H1 (cell line): ENCODE results near the gene TMEM209. TPM values are rescaled to one million over a fixed set of nuclear protein-coding genes. Genes with fewer than 3 reads are reported as not detected.

Experiments
- CTCF ChIA-PET: fragments of 300-600 bp; sonication (Branson Sonifier 250); formaldehyde crosslinking; loops from one replicate; lab custom pipeline; 2021; ENCODE audit not compliant: partially characterized antibody; lab: Charles Lee
- POLR2A ChIA-PET: fragments of 300-600 bp; sonication (Branson Sonifier 250); formaldehyde crosslinking; loops from one replicate; lab custom pipeline; 2021; ENCODE audit warnings: inconsistent platforms; ENCODE audit not compliant: partially characterized antibody; lab: Charles Lee
- DNase-seq, 2 experiments: peaks; one replicate each; pipeline versions ENCODE4 v3.0.0 to v3.0.0-alpha.2; 2010 to 2022; ENCODE audit warnings: low spot score in 2 of 2, low read depth in 1 of 2, mixed read lengths in 1 of 2
- FAIRE-seq: peaks from 2 replicates; lab custom pipeline; 2011; peaks lifted over from hg19 to GRCh38; lab: Jason Lieb, UNC
- H2AFZ ChIP-seq: 2 replicates; pipeline ENCODE4 v1.8.1; 2012; ENCODE audit warnings: low read length, inconsistent platforms
- H2AK5ac ChIP-seq: 2 replicates; pipeline ENCODE4 v1.6.1; 2013; ENCODE audit warnings: low read depth, low read length
- H2BK120ac ChIP-seq: replicated peaks from 2 replicates; pipeline ENCODE3; 2013; ENCODE audit warnings: low read depth, low read length, inconsistent platforms
- H2BK12ac ChIP-seq: 2 replicates; pipeline ENCODE4 v1.6.1; 2013; ENCODE audit warnings: low read depth, low read length
- H2BK15ac ChIP-seq: 2 replicates; pipeline ENCODE4 v1.6.1; 2013; ENCODE audit warnings: low read length
- H2BK20ac ChIP-seq: 2 replicates; pipeline ENCODE4 v1.6.1; 2013; ENCODE audit warnings: low read length
- H2BK5ac ChIP-seq: 2 replicates; pipeline ENCODE4 v1.6.1; 2013; ENCODE audit warnings: low read depth, low read length
- H3K14ac ChIP-seq: 2 replicates; pipeline ENCODE4 v1.6.1; 2013; ENCODE audit warnings: inconsistent platforms; ENCODE audit not compliant: insufficient read length
- H3K18ac ChIP-seq: 2 replicates; pipeline ENCODE4 v1.6.1; 2013; ENCODE audit warnings: low read length; ENCODE audit errors: extremely low read depth
- H3K23ac ChIP-seq: 2 replicates; pipeline ENCODE4 v1.6.1; 2013; ENCODE audit warnings: inconsistent platforms; ENCODE audit not compliant: insufficient read length
- H3K23me2 ChIP-seq: 2 replicates; pipeline ENCODE4 v1.6.1; 2013; ENCODE audit warnings: low read depth, low read length
- H3K27ac ChIP-seq: 2 replicates; pipeline ENCODE4 v1.6.1; 2011; ENCODE audit warnings: low read depth, low read length, inconsistent platforms
- H3K27me3 ChIP-seq, 4 experiments: replicated peaks in 1 of 4; 1 replicate in 1 of 4; 2 replicates in 3 of 4; pipeline versions ENCODE4 v1.6.1 to v1.8.1; 2011 to 2013; ENCODE audit warnings: low read length in 3 of 4, mild to moderate bottlenecking in 3 of 4, inconsistent platforms in 2 of 4, mixed read lengths in 2 of 4, moderate library complexity in 1 of 4; ENCODE audit not compliant: control insufficient read depth in 3 of 4, insufficient read depth in 3 of 4; ENCODE audit errors: extremely low read depth in 1 of 4
- H3K36me3 ChIP-seq, 4 experiments: 2 replicates each; pipeline versions ENCODE4 v1.6.1 to v1.8.1; 2011 to 2013; ENCODE audit warnings: mild to moderate bottlenecking in 4 of 4, low read length in 3 of 4, moderate library complexity in 2 of 4, control low read depth in 1 of 4, inconsistent platforms in 1 of 4; ENCODE audit not compliant: insufficient read depth in 4 of 4, control insufficient read depth in 2 of 4
- H3K4ac ChIP-seq: replicated peaks from 2 replicates; pipeline ENCODE3; 2013; ENCODE audit warnings: low read length, low read depth, mixed read lengths, inconsistent platforms; ENCODE audit not compliant: insufficient read length
- H3K4me1 ChIP-seq, 4 experiments: replicated peaks in 1 of 4; 1 replicate in 1 of 4; 2 replicates in 3 of 4; pipeline versions ENCODE4 v1.6.1 to v1.8.1; 2011 to 2013; ENCODE audit warnings: low read length in 3 of 4, inconsistent platforms in 2 of 4, mixed read lengths in 1 of 4; ENCODE audit not compliant: insufficient read depth in 4 of 4, control insufficient read depth in 3 of 4
- H3K4me2 ChIP-seq, 2 experiments: 2 replicates each; pipeline versions ENCODE4 v1.6.1 to v1.8.1; 2011 to 2013; ENCODE audit warnings: low read depth in 2 of 2, low read length in 2 of 2, control low read depth in 1 of 2, inconsistent platforms in 1 of 2, mild to moderate bottlenecking in 1 of 2; ENCODE audit not compliant: insufficient read depth in 1 of 2
- H3K4me3 ChIP-seq, 4 experiments: fragments of 200-600, 300-600 bp in 1 of 4; sonication (generic), shearing (Covaris generic), sonication (Bioruptor Twin) in 1 of 4; 2 replicates each; pipeline versions ENCODE4 v1.5.1 to v1.8.1; 2011 to 2016; ENCODE audit warnings: low read length in 4 of 4, low read depth in 3 of 4, control low read depth in 2 of 4, inconsistent platforms in 2 of 4, mild to moderate bottlenecking in 2 of 4, mixed read lengths in 1 of 4, moderate library complexity in 1 of 4; ENCODE audit not compliant: insufficient read depth in 2 of 4; ENCODE audit errors: extremely low read depth in 1 of 4
- H3K56ac ChIP-seq: replicated peaks from 2 replicates; pipeline ENCODE3; 2013; ENCODE audit warnings: low read depth, mild to moderate bottlenecking, mixed read lengths, low read length, inconsistent platforms; ENCODE audit not compliant: insufficient read length
- H3K79me1 ChIP-seq: 2 replicates; pipeline ENCODE4 v1.6.1; 2013; ENCODE audit warnings: low read depth, low read length, control low read depth
- H3K79me2 ChIP-seq, 2 experiments: 2 replicates each; pipeline versions ENCODE4 v1.6.1 to v1.8.1; 2012 to 2013; ENCODE audit warnings: low read length in 2 of 2, mild to moderate bottlenecking in 2 of 2, inconsistent platforms in 1 of 2; ENCODE audit not compliant: insufficient read depth in 2 of 2, control insufficient read depth in 1 of 2
- H3K9ac ChIP-seq, 4 experiments: replicated peaks in 1 of 4; 1 replicate in 1 of 4; 2 replicates in 3 of 4; pipeline versions ENCODE4 v1.6.1 to v1.8.1; 2011 to 2013; ENCODE audit warnings: low read depth in 3 of 4, low read length in 3 of 4, control low read depth in 2 of 4, mild to moderate bottlenecking in 2 of 4, moderate library complexity in 2 of 4, inconsistent platforms in 1 of 4; ENCODE audit errors: extremely low read depth in 1 of 4
- H3K9me3 ChIP-seq, 2 experiments: 2 replicates each; pipeline versions ENCODE4 v1.6.1 to v1.8.1; 2012 to 2013; ENCODE audit warnings: mild to moderate bottlenecking in 2 of 2, moderate library complexity in 2 of 2, control low read depth in 1 of 2, inconsistent platforms in 1 of 2, low read depth in 1 of 2, low read length in 1 of 2, mixed read lengths in 1 of 2; ENCODE audit not compliant: insufficient read depth in 2 of 2
- H4K20me1 ChIP-seq, 2 experiments: replicated peaks in 1 of 2; 2 replicates each; pipeline versions ENCODE3 to v1.8.1; 2011 to 2013; ENCODE audit warnings: inconsistent platforms in 2 of 2, low read length in 2 of 2, mild to moderate bottlenecking in 1 of 2; ENCODE audit not compliant: insufficient read depth in 2 of 2, control insufficient read depth in 1 of 2
- H4K5ac ChIP-seq: 2 replicates; pipeline ENCODE4 v1.6.1; 2013; ENCODE audit warnings: low read length, low read depth, mixed read lengths, inconsistent platforms; ENCODE audit not compliant: insufficient read length
- H4K8ac ChIP-seq: 2 replicates; pipeline ENCODE4 v1.8.0; 2013; ENCODE audit warnings: mild to moderate bottlenecking, moderate library complexity, low read length, inconsistent platforms; ENCODE audit not compliant: insufficient read depth; ENCODE audit errors: extremely low read depth
- H4K91ac ChIP-seq: replicated peaks from 2 replicates; pipeline ENCODE3; 2013; ENCODE audit warnings: low read length, mixed read lengths, inconsistent platforms; ENCODE audit not compliant: insufficient read length
- ASH2L ChIP-seq: fragments of 200-600, 300-600 bp; sonication (generic); IDR thresholded peaks from one replicate; pipeline ENCODE4 v1.7.1; 2017; ENCODE audit warnings: low read length
- BCL11A ChIP-seq, 2 experiments: IDR thresholded peaks; one replicate each; pipeline ENCODE4 v1.6.1; 2011; ENCODE audit warnings: low read depth in 2 of 2, low read length in 2 of 2, mild to moderate bottlenecking in 2 of 2
- CBX5 ChIP-seq: fragments of 300-800, 300-1000 bp; sonication (generic); IDR thresholded peaks from 2 replicates; pipeline ENCODE4 v1.7.1; 2016; ENCODE audit warnings: antibody characterized with exemption, low read length, low read depth
- CEBPB ChIP-seq: IDR thresholded peaks from 2 replicates; pipeline ENCODE4 v1.6.1; 2012; ENCODE audit warnings: low read depth, low read length
- CTBP2 ChIP-seq: IDR thresholded peaks from 2 replicates; pipeline ENCODE4 v1.7.0; 2011; ENCODE audit warnings: borderline replicate concordance, mild to moderate bottlenecking, moderate library complexity, mixed read lengths, low read length; ENCODE audit not compliant: insufficient read depth, insufficient read length
- FOSL1 ChIP-seq: IDR thresholded peaks from 2 replicates; pipeline ENCODE4 v1.6.1; 2011; ENCODE audit warnings: mild to moderate bottlenecking, low read depth, low read length, moderate library complexity; ENCODE audit not compliant: insufficient read depth
- KDM1A ChIP-seq: fragments of 200-600, 300-600 bp; sonication (generic); IDR thresholded peaks from 2 replicates; pipeline ENCODE4 v1.7.1; 2016; ENCODE audit warnings: mild to moderate bottlenecking, low read length, borderline replicate concordance
- NRF1 ChIP-seq: IDR thresholded peaks from 2 replicates; pipeline ENCODE4 v1.6.1; 2011; ENCODE audit warnings: mild to moderate bottlenecking, low read depth, low read length, improper control_type of control experiment
- RAD21 ChIP-seq, 2 experiments: IDR thresholded peaks in 1 of 2; conservative IDR thresholded peaks in 1 of 2; 2 replicates each; pipeline ENCODE4 v1.6.1; 2011; ENCODE audit warnings: low read depth in 2 of 2, low read length in 2 of 2, improper control_type of control experiment in 1 of 2, inconsistent platforms in 1 of 2, mild to moderate bottlenecking in 1 of 2, moderate library complexity in 1 of 2
- RXRA ChIP-seq: IDR thresholded peaks from 2 replicates; pipeline ENCODE4 v1.6.1; 2011; ENCODE audit warnings: low read depth, mild to moderate bottlenecking, low read length, moderate library complexity; ENCODE audit not compliant: insufficient read depth
- TAF1 ChIP-seq: IDR thresholded peaks from 2 replicates; pipeline ENCODE4 v1.6.1; 2011; ENCODE audit warnings: mild to moderate bottlenecking, low read depth, low read length
- WGBS, 2 experiments: shearing (Covaris generic) in 1 of 2; methylation state at CpG; one replicate each; pipeline versions ENCODE4 v1.1.6 to v1.1.7; 2013 to 2015; ENCODE audit warnings: low lambda C conversion rate in 2 of 2, mixed read lengths in 2 of 2, inconsistent platforms in 1 of 2, low coverage in 1 of 2, missing lambda C conversion rate in 1 of 2; ENCODE audit not compliant: insufficient replicate concordance in 2 of 2, insufficient coverage in 1 of 2, insufficient read length in 1 of 2; ENCODE audit errors: extremely low coverage in 1 of 2, missing lambda C conversion rate in 1 of 2; 5-methylcytosine and 5-hydroxymethylcytosine counted together
- polyA plus RNA-seq, 7 experiments: library from polyadenylated mRNA; depleted of rRNA in 3 of 7; stranded (reverse) in 5 of 7; unstranded in 2 of 7; fragments of >200 nt in 5 of 7; fragments of 200-250 nt in 2 of 7; gene quantifications; 1 replicate in 5 of 7; 2 replicates in 1 of 7; 4 replicates in 1 of 7; pipeline versions ENCODE4 v1.2.1 to v1.2.3, GENCODE V29; 2011 to 2013; ENCODE audit warnings: missing spikeins in 2 of 7, mixed read lengths in 2 of 7
- total RNA-seq: library from RNA; stranded (reverse); fragmentation: NEBNext Ultra II Directional; extraction: Animal tissue kit (Norgen Biotek cat#: 25700); gene quantifications from 2 replicates; pipeline ENCODE4 v1.2.1, GENCODE V29; 2021
- TF ChIP-seq, protein P1 (sequence below): IDR thresholded peaks from 2 replicates; pipeline ENCODE4 v1.6.1; 2012; ENCODE audit warnings: inconsistent platforms

TMEM209 gene
- total and polyA plus RNA-seq, 2 of the 8 experiments (the other 6 are each of a cell fraction or from before 2014, with no cell fraction given), result 28.5 to 30.5 TPM

DNA sequence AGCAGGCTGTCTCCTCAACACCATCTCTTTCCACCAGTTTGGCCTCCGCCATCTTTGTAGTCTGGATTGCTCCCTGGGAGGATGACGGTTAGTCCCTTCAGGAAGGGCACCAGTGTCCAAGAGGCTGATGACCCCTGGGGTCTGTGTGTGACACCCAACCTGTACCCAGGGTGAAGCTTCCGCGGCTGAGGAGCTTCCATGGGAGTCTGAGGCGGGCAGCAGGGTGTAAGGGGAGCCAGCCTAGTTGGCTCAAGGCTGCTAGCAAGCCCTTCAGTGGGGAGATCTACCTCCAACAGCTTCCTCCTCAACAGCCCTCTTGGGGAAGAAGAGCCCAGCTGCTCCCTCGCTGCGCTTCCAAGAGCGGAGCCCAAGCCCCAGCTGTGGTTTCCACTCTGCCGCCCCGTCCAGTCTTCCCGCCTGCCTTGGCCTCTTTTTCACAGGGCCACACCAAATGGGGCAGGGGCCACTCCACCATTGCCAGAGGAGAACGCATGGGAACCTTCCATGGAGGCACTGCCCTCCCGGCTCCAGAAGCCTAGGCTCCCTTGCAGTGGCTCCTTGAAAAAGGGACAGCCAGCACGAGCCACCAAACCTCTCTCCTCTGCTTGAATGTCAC lies 57.4 kb downstream of the TMEM209 start:
- FAIRE-seq, result no peak
- Histone ChIP-seq H3K14ac (no peak overlapping the region), H2BK12ac (no peak overlapping the region), H3K56ac (no peak overlapping the region), H3K4me1 (peaks cover 0 to 4% (median under 1%) of the 10 kb centered on the region in 4 experiments; a peak in 4 of 7 replicates), H3K18ac (no peak overlapping the region), H3K4ac (no peak overlapping the region), H3K23ac (no peak overlapping the region), H4K8ac (no peak overlapping the region), H3K9ac (no peak overlapping the region), H3K27ac (no peak overlapping the region), H3K9me3 (no peaks in the 10 kb centered on the region), H3K79me1 (no peaks in the 10 kb centered on the region), H3K23me2 (peaks cover 12% of the 10 kb centered on the region; the same call in 1 of the 2 replicates), H2AK5ac (no peak overlapping the region), H3K79me2 (no peaks in the 10 kb centered on the region), H2BK15ac (no peak overlapping the region), H2BK120ac (no peak overlapping the region), H3K4me2 (no peak overlapping the region), H3K27me3 (no peaks in the 10 kb centered on the region; a peak in 1 of 7 replicates), H2BK20ac (no peak overlapping the region), H3K36me3 (no peaks in the 10 kb centered on the region; a peak in 1 of 8 replicates), H4K91ac (no peak overlapping the region), H3K4me3 (no peak overlapping the region), H2AFZ (no peak overlapping the region), H4K5ac (no peak overlapping the region), H4K20me1 (peaks cover 0 to 10% of the 10 kb centered on the region in 2 experiments), H2BK5ac (no peak overlapping the region)
- ChIA-PET POLR2A (no interaction called here), CTCF (interaction anchor here (0.7 to 1.0 kb wide), 2 partner anchors 12 to 88 kb away, joined by 3 to 5 read pairs; no protein-coding TSS in a partner anchor)
- 96% methylated on average over 14 of the region's 14 CpGs; no CpG with 5 or more reads in 1 of the 2 experiments for WGBS, 2 experiments
- DNase-seq, result peak in 1 of 2 experiments; percentile 39
- no peak for TF ChIP-seq NRF1
- no peak for TF ChIP-seq CBX5
- TF ChIP-seq CEBPB, result no peak
- TF ChIP-seq TAF1, result no peak
- no peak for TF ChIP-seq ASH2L
- TF ChIP-seq KDM1A, result no peak
- no peak for TF ChIP-seq FOSL1
- TF ChIP-seq, protein P1, sequence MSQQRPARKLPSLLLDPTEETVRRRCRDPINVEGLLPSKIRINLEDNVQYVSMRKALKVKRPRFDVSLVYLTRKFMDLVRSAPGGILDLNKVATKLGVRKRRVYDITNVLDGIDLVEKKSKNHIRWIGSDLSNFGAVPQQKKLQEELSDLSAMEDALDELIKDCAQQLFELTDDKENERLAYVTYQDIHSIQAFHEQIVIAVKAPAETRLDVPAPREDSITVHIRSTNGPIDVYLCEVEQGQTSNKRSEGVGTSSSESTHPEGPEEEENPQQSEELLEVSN, result no peak
- no peak for TF ChIP-seq BCL11A (IDR thresholded peaks at IDR 0.05; ENCODE audit: low read depth in 2 of 2, low read length in 2 of 2)
- no peak for TF ChIP-seq CTBP2
- no peak for TF ChIP-seq RAD21 (IDR thresholded peaks at IDR 0.05 in 1 of 2, conservative IDR thresholded peaks at IDR 0.05 in 1 of 2; ENCODE audit: low read depth in 2 of 2, low read length in 2 of 2)
- no peak for TF ChIP-seq RXRA
